HG03469 (cell line): ENCODE data around the gene KRTAP5-5.
"Not testable (repeated sequence)": the region's sequence is repeated elsewhere in the genome, so short reads cannot be mapped to it uniquely, and the experiment has no call there.

ENCODE experiments used
- ATAC-seq: cut with Tn5 transposase; IDR thresholded peaks from one replicate; pipeline ENCODE4 v1.9.1; 2021; ENCODE audit warnings: mild to moderate bottlenecking, moderate library complexity, moderate number of reproducible peaks; ENCODE audit not compliant: unreplicated experiment

Gene KRTAP5-5

DNA sequence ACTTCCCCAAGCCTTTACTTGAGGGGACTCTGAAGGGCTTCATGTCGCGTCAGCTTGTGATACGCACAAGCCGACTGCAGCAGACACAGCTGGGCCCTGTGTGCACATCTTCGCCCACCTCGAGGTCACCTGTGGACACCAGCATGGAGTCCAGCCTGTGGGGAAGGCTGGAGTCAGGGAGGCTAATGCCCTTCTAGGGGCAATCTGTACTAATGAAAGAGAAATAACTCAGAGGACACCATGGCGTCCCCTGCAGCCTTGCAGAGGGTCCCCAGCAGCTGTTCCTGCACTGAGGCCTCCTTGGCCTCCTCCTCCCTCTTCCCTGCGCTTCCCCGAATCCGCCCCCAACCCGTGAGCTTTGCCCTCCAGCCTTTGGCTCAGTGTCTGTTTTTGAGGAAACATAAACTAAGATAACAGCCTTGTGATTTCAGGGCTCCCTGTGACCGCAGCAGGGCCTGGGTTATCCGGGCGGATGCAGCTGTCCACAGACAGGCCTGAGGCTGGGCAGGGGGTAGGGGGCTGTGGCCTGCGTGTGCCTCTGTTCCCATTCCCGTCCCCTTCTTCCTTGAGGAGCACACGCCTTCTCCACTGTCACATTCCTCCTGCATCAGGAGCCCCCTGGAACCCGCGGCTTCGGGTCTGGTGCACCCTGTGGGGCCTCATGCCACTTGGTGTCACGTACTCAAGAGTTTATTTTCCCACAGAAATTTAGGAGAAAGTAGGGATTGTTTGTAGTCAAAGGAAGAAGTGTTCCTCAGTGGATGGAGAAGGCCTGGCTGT, 25.0 kb downstream of the KRTAP5-5 start:
- no peak for ATAC-seq

DNA sequence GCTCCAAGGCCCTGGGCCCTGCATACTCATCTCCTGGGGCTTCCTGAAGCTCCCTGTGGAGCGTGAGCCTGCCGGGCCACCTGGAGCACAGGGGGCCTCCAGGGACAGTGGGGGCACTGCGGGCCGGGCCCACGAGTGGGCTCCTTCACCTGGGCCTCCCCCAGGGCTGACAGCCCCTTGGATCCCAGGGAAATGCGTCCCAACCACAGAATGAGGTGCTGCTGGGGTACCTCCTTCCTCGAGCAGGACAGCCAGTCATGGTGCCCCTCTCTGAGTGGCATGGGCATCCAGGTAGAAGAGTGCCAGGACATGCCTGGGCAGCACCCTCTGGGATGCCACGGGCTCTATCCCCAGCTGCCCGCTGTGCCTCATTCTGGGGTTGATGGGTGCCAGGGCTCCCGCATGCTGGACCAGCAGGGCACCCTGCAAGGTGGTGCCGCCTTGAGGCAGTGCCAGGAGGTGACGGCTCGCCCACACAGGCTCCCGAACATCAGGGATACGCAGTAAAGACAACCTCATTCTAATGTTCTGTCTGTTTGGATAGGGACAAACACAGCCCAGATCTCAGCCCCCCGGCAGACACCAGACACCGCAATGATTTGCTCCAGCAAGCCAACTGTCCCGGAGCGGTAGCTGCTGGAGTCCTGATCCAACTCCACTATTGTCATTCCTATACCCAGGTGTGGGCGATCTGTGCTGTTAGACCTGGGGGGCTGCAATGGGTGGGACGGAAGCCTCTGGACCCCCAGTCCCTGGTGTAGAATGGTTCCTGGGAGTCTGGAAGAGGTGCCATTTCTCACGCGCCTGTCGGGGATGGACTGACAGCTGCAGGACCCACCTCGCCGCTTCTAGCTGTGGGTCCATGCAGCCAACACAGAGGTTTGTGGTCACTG, 25.8 kb downstream of the KRTAP5-5 start:
- no peak for ATAC-seq

DNA sequence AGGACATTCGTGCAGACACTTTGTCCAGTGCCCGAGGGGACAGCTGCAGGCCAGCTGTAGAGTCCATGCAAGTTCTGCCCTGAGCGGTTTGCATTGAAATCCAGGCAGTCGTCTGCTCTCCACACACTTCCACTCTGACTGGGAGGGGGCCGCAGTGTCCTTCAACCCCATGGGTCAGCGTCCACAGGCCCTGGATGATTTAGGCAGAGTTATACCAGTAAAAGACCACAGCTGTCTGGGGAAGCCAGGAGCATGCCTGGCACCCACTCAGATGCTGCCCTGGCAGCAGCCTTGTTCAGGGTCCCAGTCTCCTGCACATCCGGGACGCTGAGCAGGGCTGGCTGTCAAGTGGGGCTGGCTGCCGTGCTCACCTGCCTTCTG, 26.5 kb downstream of the KRTAP5-5 start:
- ATAC-seq = no peak

DNA sequence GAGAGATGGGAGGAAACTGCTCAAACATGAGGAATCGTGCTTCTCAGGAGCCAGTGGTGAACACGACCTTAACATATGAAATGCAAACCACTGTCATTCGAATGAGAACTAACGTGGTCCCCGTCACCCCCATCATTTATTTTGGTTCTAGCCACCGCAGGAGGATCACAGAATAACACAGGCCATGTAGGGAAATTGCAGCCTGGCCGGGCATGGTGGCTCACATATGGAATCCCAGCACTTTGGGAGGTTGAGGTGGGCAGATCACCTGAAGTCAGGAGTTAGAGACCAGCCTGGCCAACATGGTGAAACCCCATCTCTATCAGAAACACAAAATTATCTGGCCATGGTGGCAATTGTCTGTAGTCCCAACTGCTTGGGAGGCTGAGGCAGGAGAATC, 27.1 kb downstream of the KRTAP5-5 start:
- ATAC-seq = no peak

DNA sequence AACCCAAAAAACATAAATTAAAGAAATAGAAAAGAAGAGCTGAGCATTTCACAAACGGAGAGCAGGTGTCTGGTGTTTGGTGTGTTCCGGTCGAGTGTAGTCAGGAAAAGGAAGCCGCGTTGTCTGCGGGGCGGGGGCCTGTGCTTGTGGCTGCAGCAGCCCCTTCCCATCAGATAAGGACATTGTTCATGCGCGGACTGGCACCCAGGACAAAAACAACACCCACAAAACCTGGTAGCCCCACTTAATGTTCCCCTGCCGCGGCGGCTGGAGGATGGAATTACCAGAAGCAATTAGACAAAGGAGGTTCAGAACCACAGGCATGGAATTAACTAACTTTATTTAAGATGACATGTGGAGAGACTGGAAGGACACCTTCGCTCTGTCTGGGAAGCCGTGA, 29.9 kb downstream of the KRTAP5-5 start:
- ATAC-seq = no peak

DNA sequence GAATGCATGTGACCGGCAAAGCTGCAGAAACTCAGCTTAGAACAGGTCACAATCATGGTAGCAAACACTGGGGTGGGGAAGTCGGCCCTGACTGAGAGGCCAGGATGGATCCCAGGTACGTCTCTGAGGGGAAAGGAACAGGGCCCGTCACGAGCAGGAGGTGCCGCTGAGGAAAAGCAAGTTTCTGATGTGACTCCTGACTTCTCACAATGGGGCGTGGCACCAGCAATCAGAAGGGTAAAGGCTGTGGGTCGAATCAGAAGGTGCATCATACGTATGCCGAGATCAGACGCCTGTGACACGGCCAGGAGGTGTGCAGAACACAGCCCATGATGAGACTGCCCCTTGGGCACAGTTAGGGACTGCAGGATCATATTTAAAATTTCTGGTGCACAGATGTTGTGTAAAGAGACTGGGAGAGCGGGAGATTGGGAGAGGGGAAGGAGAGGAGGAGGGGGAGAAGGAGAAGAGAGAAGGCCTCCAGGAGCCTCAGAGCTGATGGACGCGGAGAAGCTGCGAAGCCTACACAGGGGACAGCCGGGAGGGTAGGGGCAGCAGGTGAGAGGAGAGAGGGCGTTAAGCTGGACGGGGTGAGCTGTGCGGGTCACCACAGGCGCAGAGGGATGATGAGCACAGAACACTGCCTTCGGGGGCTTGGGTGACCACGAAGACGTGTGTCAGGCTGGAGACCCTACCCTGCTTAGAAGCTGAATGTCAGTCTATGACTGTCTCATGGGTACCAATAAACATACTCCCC, 30.7 kb downstream of the KRTAP5-5 start:
- no peak for ATAC-seq

DNA sequence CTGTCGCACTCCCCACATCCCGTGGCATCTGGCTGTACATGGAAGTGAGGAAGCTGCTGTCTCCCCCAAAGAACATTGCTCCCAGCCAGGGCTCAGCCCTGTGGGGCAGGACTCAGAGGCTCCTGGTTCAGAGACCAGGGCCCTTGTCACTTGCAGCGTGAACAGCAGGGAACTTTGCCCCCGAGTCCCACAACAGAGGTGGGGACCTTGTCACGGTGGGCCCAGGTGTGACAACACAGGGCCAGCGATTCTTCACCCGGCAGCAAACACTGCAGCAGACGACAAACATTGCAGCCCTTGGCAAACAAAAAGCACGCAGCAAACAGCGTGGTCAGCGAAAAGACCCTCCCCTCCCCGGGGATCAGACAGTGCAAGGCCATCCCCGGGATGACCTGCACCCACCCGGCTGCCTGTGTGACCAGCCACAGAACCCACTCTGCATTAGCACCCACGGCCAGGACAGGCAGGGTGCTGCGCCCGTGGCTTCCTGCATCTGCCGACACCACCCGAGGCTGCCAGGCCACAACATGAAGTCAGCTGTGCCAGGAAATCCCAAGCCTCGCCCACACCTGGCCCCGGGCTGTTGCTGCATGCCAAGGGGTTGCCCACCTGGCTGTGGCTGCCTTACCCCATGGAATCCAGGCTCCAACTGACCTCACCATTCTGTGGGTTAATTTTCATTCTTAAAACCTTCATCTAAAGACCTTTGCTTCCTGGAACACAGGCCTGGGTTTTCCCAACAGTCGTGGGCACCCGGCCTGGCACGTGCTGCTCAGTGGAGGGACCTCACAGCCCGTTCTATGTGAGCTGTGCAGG, 32.1 kb downstream of the KRTAP5-5 start:
- not testable (repeated sequence) for ATAC-seq

DNA sequence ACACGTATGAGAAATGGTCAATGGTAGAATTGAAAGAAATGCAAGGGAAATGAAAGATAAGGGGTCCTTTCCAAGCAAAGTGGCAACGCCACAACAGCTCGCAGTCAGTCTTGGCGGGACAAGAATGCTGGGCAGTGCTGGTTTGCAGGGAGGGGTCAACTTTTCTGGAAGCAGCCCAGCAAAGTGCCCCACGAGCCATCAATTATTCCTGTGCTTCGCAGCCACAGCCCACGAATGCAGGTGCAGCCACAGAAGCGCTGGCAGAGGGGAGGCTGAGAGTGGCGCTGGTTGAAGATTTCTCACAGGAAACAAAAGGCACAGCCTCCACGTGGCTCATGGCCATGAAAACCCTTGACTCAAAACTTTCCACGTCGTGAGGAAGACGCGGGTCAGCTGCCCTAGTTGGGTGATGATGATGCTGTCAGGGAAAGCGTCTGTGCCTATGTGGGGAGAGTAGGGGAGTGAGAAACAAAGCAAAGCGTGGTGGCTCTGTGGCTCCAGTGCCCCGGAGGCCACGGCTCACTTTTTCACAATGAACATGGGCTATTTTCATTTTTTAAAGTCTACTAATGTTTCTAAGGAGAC, 33.2 kb downstream of the KRTAP5-5 start:
- not testable (repeated sequence) for ATAC-seq

DNA sequence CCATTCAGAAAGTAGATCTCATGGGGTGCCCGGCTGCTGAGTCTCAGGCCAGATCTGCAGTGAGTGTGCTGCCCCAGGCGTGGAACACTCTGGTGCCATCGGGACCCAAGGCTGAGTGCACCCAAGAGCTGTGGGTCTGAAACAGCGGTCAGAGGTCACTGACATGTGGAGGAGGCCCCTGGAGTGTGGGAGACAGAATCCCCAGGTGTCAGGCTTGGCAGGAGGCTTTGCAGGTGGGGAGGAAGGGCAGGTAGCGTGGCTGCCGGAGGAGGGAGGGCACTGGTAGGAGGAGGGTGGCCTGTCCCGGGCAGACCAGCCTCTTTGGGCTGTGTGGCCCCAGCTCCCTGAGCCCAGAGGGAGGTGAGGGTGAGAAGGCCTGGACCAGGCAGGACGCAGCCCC, 35.7 kb downstream of the KRTAP5-5 start:
- no peak for ATAC-seq

DNA sequence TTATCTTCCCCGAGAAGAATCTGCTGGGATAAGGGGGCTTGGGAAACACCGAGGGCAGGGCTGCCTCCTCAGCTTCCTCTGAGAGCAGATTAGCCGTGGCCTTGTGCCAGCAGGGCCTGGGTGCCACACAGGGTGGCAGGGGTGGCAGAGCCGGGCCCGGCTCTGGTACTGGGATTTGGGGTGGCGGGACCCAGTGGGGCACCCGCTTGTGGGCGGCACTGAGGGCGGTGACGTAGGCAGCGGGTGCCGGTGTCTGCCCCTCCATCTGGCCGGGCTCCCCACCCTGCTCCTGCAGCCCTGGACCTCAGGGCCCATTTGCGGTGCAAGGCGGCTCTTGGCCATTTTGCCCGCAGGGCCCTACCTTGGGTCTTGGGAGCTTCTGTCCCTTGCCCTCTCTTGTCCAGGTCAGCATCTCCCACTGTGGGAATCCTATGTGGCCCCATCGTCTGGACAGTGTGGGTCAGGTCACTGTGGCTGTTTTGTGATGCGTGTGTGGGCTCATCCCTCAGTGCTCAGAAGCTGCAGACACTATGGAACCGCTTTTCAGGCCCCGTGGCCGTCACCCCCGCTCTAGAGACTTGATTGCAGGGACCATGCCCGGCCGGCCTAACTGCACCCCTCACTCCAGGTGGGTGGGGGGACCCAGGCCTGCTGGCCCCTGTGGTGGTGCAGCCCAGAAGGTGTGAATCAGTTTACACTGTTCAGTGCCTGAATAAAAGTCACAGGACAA, 37.7 kb downstream of the KRTAP5-5 start:
- ATAC-seq = no peak

DNA sequence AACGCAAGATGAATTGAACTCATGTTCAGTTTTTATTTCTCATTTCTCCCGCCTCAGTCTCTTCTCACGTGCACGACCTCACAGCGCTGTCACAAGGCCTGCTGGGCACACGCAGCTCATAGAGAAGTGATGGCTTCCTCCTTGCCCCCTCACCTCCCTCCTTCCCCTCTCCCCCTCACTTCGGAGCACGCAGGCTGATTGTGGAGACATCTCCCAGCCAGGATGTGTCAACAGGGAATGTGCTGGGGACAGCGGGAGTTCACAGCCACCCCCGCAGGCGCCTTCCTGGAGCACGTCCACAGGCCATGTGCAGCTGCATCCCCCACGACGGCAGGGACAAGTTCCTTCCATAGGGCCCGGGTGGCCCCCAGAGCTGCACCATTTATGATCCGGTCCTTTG, 38.3 kb downstream of the KRTAP5-5 start:
- ATAC-seq = no peak

DNA sequence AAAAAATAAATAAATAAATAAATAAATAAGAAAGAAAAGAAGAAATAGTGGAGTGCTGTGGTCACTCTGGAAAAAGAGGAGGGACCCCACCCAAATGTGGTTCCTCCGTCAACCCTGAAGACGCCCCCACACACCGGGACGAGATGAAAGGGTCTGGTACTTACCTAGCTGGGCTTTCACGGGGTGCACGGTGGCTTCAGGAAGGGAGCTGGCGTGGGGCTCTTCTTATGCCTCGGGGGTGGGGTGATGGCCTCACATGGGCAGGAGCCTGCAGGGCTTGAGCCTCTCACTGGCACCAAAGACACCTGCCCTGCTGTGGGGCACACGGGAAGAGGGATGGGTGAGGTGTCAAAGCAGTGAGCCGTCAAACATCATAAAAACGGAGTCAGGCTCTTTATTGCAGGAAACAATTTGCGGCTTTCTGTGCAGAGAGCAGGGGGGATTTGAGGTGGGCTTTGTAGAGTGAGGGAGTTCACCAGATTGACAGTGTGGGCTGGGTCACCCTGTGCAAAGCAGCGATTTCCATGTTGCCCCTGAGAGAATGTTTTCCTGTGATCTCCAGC, 39.4 kb downstream of the KRTAP5-5 start:
- no peak for ATAC-seq

DNA sequence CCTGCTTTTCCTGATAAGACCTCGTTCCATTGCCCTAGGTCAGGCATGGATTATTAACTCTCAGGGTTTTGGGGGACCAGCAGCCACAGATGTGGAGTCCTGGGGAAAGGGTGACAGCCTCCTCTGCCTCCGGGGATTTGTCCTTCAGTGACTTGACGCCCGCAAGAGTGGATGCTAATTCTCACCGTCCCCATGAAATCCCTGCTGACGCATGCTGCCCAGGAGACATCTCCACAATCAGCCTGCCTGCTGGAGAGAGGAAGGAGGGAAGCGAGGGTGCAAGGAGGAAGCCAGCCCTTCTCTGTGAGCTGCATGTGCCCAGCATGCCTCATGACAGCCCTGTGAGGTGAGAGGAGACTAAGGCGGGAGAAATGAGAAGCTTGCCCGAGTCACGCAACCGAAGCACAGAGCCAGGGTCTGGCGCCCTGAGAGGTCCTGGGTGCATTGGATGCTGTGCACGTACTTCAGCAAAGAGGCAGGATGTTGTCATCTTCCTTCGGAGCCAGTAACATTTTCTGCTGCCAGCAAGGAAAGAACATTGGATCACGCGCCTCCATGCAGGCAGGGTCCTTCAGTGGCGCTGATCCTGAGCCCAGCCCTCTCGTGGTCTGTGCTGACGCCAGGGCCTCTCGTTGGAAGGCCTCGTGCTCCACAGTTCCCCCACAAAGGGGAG, 40.1 kb downstream of the KRTAP5-5 start:
- ATAC-seq = no peak

DNA sequence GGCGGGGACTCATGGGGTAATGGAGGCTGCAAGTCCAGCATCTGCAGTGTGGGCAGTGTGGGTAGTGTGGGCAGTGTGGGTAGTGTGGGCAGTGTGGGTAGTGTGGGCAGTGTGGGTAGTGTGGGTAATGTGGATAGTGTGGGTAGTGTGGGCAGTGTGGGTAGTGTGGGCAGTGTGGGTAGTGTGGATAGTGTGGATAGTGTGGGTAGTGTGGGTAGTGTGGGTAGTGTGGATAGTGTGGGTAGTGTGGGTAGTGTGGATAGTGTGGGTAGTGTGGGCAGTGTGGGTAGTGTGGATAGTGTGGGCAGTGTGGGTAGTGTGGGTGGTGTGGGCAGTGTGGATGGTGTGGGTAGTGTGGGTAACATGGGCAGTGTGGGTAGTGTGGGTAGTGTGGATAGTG, 40.9 kb downstream of the KRTAP5-5 start:
- not testable (repeated sequence) for ATAC-seq

DNA sequence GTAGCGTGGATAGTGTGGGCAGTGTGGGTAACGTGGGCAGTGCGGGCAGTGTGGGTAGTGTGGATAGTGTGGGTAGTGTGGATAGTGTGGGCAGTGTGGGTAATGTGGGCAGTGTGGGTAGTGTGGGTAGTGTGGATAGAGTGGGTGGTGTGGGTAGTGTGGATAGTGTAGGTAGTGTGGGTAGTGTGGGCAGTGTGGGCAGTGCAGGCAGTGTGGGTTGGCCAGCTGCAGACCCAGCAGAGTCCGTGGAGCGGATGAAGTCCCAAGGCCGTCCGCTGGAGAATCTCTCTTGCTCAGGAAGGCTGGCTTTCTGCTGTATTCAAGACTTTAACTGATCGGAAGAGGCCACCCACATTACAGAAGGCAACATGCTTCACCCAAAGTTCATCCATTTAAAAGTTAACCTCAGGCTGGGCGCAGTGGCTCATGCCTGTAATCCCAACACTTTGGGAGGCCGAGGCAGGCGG, 41.4 kb downstream of the KRTAP5-5 start:
- ATAC-seq = no peak

DNA sequence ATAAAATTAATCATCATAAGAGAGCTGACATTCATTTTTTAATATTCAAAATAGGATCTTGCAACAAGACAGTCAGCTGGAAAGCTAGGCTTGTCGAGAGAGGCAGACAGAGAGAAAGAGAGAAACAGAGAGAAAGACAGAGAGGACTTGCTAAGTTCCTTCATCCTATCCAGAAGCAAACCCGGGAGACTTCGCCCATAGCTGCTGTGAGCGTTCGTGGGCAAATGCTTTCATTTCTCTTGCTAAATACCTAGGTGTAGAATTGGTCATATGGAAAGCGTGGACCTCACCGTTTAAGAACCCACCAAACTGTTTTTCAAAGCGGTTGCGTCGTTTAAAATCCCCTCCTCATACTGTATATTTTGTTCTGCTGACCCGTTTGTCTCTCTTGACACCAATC, 42.1 kb downstream of the KRTAP5-5 start:
- no peak for ATAC-seq

DNA sequence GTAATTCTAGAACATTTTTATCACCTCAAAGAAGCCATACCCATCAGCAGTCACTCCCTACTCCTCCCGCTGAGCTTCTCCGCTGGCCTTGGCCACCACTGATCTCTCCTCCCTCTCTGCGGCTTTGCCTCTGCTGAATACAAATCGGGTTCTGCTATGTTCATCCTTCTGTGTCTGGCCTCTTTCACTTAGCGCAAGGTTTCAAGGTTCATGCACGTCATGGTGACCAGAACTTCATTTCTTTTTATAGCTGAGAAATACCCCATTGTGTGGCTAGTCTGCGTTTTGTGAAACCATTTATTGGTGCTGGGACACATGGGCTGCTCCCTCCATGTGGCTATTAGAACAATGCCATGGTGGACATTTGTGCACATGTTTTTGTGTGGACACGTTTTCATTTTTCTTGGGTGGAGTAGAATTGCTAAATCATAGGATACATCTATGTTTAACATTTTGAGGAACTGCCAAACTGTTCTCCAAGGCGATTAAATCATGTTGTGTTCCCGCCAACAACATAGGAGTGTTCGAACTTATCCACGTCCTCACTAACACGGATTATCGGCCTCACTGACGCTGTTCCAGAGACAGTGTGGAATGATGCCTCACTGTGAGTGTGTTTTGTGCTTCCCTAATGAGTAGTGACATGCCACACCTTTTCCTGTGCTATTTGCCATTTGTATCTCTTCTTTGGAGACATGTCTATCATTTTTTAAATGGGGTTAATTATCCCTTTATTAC, 43.2 kb downstream of the KRTAP5-5 start:
- ATAC-seq = no peak
